ENCODE measurements around the gene HSPA9. TPM values are rescaled to one million over a fixed set of nuclear protein-coding genes. Genes with fewer than 3 reads are reported as not detected.
A peak's percentile ranks its signal among the peaks of the same experiment; 100 is the strongest.

The HSPA9 gene
- total RNA-seq, 2 experiments from 2014 or later, result 578 to 584 TPM

GRCh38 chr5:138557677-138558076, 17.5 kb downstream of the HSPA9 start:
- Mint-ChIP-seq H3K36me3 (peaks cover 64% of the 10 kb centered on the region), H3K4me3 (no peak overlapping the region), H3K4me1 (peaks cover 24% of the 10 kb centered on the region), H3K27ac (no peak overlapping the region), H3K27me3 (no peaks in the 10 kb centered on the region), H3K9me3 (no peaks in the 10 kb centered on the region)
- DNase-seq, result no peak

- Mint-ChIP-seq H3K27ac (no peak overlapping the region), H3K9me3 (no peaks in the 10 kb centered on the region), H3K4me1 (peaks cover 10% of the 10 kb centered on the region), H3K36me3 (peaks cover 53% of the 10 kb centered on the region), H3K27me3 (no peaks in the 10 kb centered on the region), H3K4me3 (no peak overlapping the region)
- no peak for DNase-seq
Measured at GRCh38 chr5:138554143-138554542, 21.1 kb downstream of the HSPA9 start.

- DNase-seq, result no peak
- H3K27ac Mint-ChIP-seq, result peak overlapping the region; percentile 35
- H3K27me3 Mint-ChIP-seq, result no peaks in the 10 kb centered on the region
- no peak overlapping the region for H3K4me3 Mint-ChIP-seq
- H3K36me3 Mint-ChIP-seq, result peaks cover 47% of the 10 kb centered on the region
- H3K9me3 Mint-ChIP-seq, result no peaks in the 10 kb centered on the region
- H3K4me1 Mint-ChIP-seq, result peaks cover 7% of the 10 kb centered on the region
Measured at GRCh38 chr5:138553437-138554095, 21.6 kb downstream of the HSPA9 start.

- Mint-ChIP-seq H3K27ac (no peak overlapping the region), H3K4me3 (no peak overlapping the region), H3K27me3 (no peaks in the 10 kb centered on the region), H3K4me1 (peaks cover 9% of the 10 kb centered on the region), H3K36me3 (peaks cover 41% of the 10 kb centered on the region), H3K9me3 (no peaks in the 10 kb centered on the region)
- DNase-seq, result no peak
Measured at GRCh38 chr5:138552657-138553056, 22.5 kb downstream of the HSPA9 start.

- H3K36me3 Mint-ChIP-seq, result peaks cover 31% of the 10 kb centered on the region
- no peak overlapping the region for H3K4me3 Mint-ChIP-seq
- H3K27ac Mint-ChIP-seq, result peak overlapping the region; percentile 16
- no peak for DNase-seq
- peaks cover 29% of the 10 kb centered on the region for H3K4me1 Mint-ChIP-seq
- no peaks in the 10 kb centered on the region for H3K9me3 Mint-ChIP-seq
- no peaks in the 10 kb centered on the region for H3K27me3 Mint-ChIP-seq
Measured at GRCh38 chr5:138549414-138549813, 25.8 kb downstream of the HSPA9 start.

GRCh38 chr5:138545919-138546562, 29.2 kb downstream of the HSPA9 start:
- DNase-seq, result no peak
- Mint-ChIP-seq H3K36me3 (peaks cover 37% of the 10 kb centered on the region), H3K4me1 (peaks cover 39% of the 10 kb centered on the region), H3K27me3 (no peaks in the 10 kb centered on the region), H3K4me3 (no peak overlapping the region), H3K9me3 (no peaks in the 10 kb centered on the region), H3K27ac (no peak overlapping the region)

- H3K4me3 Mint-ChIP-seq, result peak overlapping the region; percentile 100
- H3K4me1 Mint-ChIP-seq, result peaks cover 52% of the 10 kb centered on the region
- no peak for DNase-seq
- H3K36me3 Mint-ChIP-seq, result peaks cover 44% of the 10 kb centered on the region
- peak overlapping the region; percentile 100 for H3K27ac Mint-ChIP-seq
- no peaks in the 10 kb centered on the region for H3K27me3 Mint-ChIP-seq
- H3K9me3 Mint-ChIP-seq, result no peaks in the 10 kb centered on the region
Measured at GRCh38 chr5:138544181-138545134, 30.7 kb downstream of the HSPA9 start.

GRCh38 chr5:138543730-138544104, 31.5 kb downstream of the HSPA9 start:
- peak; percentile 80 for DNase-seq
- Mint-ChIP-seq H3K27me3 (no peaks in the 10 kb centered on the region), H3K4me3 (peak overlapping the region; percentile 100), H3K36me3 (peaks cover 49% of the 10 kb centered on the region), H3K4me1 (peaks cover 57% of the 10 kb centered on the region), H3K27ac (peak overlapping the region; percentile 100), H3K9me3 (no peaks in the 10 kb centered on the region)

GRCh38 chr5:138542956-138543729, 32.1 kb downstream of the HSPA9 start, which contains the start of gene ETF1:
Gene ETF1, minus strand, starts transcription at chr5:138543236. Its CDS starts 318 bp downstream, at chr5:138542918.
- peak; percentile 100 for DNase-seq
- Mint-ChIP-seq H3K36me3 (peaks cover 54% of the 10 kb centered on the region), H3K4me1 (peaks cover 59% of the 10 kb centered on the region), H3K4me3 (peak within 1 kb of the TSS; percentile 100), H3K27me3 (no peaks in the 10 kb centered on the region), H3K9me3 (no peaks in the 10 kb centered on the region), H3K27ac (peak within 1 kb of the TSS; percentile 100)

GRCh38 chr5:138542180-138542955, 32.8 kb downstream of the HSPA9 start:
- no peak for DNase-seq
- H3K4me1 Mint-ChIP-seq, result peaks cover 56% of the 10 kb centered on the region
- no peaks in the 10 kb centered on the region for H3K27me3 Mint-ChIP-seq
- peak overlapping the region; percentile 100 for H3K27ac Mint-ChIP-seq
- H3K36me3 Mint-ChIP-seq, result peaks cover 56% of the 10 kb centered on the region
- H3K4me3 Mint-ChIP-seq, result peak overlapping the region; percentile 100
- H3K9me3 Mint-ChIP-seq, result no peaks in the 10 kb centered on the region

- H3K4me3 Mint-ChIP-seq, result peak overlapping the region; percentile 100
- no peaks in the 10 kb centered on the region for H3K9me3 Mint-ChIP-seq
- H3K36me3 Mint-ChIP-seq, result peaks cover 61% of the 10 kb centered on the region
- no peaks in the 10 kb centered on the region for H3K27me3 Mint-ChIP-seq
- peaks cover 59% of the 10 kb centered on the region for H3K4me1 Mint-ChIP-seq
- H3K27ac Mint-ChIP-seq, result peak overlapping the region; percentile 100
- DNase-seq, result no peak
Measured at GRCh38 chr5:138541511-138542179, 33.6 kb downstream of the HSPA9 start.

GRCh38 chr5:138539791-138540190, 35.4 kb downstream of the HSPA9 start:
- no peak for DNase-seq
- Mint-ChIP-seq H3K4me3 (peak overlapping the region; percentile 48), H3K4me1 (peaks cover 55% of the 10 kb centered on the region), H3K36me3 (peaks cover 65% of the 10 kb centered on the region), H3K27ac (no peak overlapping the region), H3K27me3 (no peaks in the 10 kb centered on the region), H3K9me3 (no peaks in the 10 kb centered on the region)

GRCh38 chr5:138538943-138539627, 36.1 kb downstream of the HSPA9 start:
- Mint-ChIP-seq H3K4me3 (no peak overlapping the region), H3K36me3 (peaks cover 63% of the 10 kb centered on the region), H3K27me3 (no peaks in the 10 kb centered on the region), H3K4me1 (peaks cover 54% of the 10 kb centered on the region), H3K27ac (peak overlapping the region; percentile 31), H3K9me3 (no peaks in the 10 kb centered on the region)
- no peak for DNase-seq
